Right forelimb (tissue), 1 donor: ENCODE data around the gene NDUFAB1.
"Not testable (repeated sequence)": the region's sequence is repeated elsewhere in the genome, so short reads cannot be mapped to it uniquely, and the experiment has no call there.

ENCODE experiments used
- DNase-seq: peaks from one replicate; pipeline ENCODE4 v3.0.0-alpha.2; 2018

The NDUFAB1 gene

DNA sequence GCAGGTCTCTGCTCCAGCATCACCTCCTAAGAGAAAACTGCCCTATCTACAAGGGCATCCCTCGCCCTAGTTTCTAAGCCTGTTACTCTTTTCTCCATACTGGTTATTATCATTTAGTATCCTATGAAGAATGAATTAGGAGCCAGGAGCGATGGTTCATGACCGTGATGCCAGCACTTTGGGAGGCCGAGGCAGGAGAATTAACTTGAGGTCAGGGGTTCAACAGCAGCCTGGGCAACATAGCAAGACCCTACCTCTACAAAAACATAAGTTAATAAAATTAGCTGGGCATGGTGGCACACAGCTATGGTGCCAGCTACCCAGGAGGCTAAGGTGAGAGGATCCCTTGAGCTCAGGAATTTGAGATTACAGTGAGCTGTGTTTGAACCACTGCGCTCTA is 46.2 kb downstream of the NDUFAB1 start:
- DNase-seq = no peak

DNA sequence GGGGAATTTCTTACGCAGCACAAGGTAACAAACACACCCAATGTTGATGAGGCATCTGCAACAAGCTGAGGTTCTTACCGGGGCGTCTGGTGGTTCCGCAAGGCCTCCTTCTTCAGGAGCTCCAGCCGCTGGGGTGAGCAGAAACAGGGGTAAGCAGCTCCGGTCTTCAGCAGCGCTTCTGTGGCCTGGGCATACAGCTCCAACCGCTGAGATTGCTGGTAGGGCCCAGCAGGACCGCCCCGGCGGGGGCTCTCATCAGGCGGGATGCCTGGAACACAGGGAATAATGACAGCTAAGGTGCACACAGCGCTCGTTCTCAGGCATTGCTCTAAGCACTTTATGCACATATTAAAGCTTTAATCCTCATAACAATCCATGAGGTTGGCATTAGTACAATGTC is 51.7 kb downstream of the NDUFAB1 start:
- no peak for DNase-seq

GRCh38 chr16:23540817-23541178 is 55.3 kb downstream of the NDUFAB1 start:
- DNase-seq = not testable (repeated sequence)

- no peak for DNase-seq
These were observed 55.9 kb downstream of the NDUFAB1 start for GRCh38 chr16:23539984-23540816.

DNA sequence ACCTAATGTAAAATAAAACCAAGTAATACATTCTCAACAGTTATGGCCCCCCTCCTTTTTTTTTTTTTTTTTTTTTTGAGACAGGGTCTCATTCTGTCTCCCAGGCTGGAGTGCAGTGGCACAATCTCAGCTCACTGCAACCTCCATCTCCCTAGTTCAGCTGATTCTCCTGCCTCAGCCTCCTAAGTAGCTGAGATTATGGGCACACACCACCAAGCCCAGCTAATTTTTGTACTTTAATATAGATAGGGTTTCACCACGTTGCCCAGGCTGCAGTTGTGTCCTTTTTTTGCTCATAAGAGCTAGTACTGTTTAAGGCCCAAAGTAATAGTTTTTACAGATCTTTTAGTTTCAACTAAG is 57.2 kb downstream of the NDUFAB1 start:
- no peak for DNase-seq

- no peak for DNase-seq
These were observed 58.7 kb downstream of the NDUFAB1 start for GRCh38 chr16:23537390-23537789.

DNA sequence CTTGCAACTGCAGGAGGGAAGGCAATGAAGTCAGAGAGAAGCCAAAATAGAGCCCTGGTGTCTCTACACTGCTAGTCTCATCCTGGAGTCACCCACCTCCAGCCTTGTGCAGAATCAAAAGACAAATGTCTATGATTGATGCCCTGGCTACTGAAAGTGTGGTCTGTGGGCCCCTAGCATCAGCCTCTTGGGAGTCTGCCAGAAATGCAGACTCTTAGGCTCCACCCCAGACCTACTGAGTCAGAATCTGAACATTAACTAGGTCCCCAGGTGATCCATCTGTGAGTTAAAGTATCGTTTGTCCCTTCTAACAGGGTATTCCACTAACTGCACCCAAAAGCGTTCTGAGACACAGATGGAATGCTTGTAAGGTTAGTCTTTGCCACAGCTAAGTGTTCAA is 60.2 kb downstream of the NDUFAB1 start:
- DNase-seq = no peak

DNA sequence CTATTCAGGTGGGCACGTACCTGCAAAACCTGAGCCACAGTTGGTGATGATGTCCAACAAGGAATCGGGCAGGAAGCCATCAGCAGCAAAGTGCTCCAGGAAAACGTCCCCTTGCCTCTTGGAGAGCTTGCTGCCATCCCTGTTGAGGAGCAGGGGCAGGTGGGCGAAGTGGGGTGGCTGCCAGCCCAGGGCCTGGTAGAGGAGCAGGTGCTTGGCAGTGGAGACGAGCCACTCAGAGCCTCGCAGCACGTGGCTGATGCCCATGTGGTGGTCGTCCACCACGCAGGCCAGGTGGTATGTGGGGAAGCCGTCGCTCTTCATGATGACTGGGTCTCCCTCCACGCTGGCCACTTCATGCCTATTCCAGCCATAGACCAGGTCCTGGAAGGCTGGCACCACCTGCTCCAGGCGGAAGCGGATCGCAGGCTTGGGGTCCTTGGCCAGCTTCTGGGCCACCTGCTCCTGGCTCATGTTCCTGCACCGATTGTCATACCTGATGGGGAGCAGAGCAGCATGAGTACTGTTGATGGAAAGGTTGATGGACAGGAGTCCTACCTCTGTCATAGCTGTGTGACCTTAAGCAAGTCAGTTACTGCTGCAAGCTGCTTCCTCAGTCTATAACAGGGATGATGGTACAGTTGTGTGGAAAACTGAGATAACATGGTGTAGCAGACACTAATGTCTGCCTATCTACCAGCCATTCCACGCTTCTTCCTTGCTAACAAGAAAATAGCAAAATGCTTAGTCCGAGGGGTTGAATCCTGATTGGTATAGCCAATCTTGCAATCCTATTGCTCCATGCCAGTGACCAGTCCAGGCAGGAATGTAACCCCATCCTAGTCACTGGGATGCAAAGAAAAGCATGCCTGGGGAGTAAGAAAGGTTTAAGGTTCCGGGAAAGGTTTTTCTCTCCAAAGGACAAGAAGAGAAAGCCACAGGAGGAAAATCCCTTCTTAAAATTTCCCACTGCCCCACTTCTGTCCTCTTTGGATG is 61.0 kb downstream of the NDUFAB1 start:
- no peak for DNase-seq

- no peak for DNase-seq
These were observed 63.7 kb downstream of the NDUFAB1 start for GRCh38 chr16:23532448-23532847.
